Endothelial cell of umbilical vein (primary cell): Measurements from ENCODE around the gene DDX27. TPM values are rescaled to one million over a fixed set of nuclear protein-coding genes. Genes with fewer than 3 reads are reported as not detected.

Experiments used
- BruUV-seq: library from RNA; stranded (reverse); fragments of 400-500 nt; replicated peaks from 2 replicates; lab custom pipeline; 2021; lab: Mats Ljungman, UMichigan
- CTCF ChIA-PET: fragments of 300-600, 350-600 bp; sonication (Branson Sonifier 250); formaldehyde crosslinking; loops from one replicate; lab custom pipeline; 2021; ENCODE audit warnings: antibody characterized with exemption, inconsistent platforms; lab: Charles Lee
- POLR2A ChIA-PET: fragments of 300-600, 350-600 bp; sonication (Branson Sonifier 250); formaldehyde crosslinking; loops from one replicate; lab custom pipeline; 2021; ENCODE audit warnings: antibody characterized with exemption, inconsistent platforms; lab: Charles Lee
- DNase-seq: peaks from one replicate; pipeline ENCODE4 v3.0.0-alpha.2; 2011; ENCODE audit warnings: low read depth, low spot score
- FAIRE-seq: peaks from 2 replicates; lab custom pipeline; 2011; peaks lifted over from hg19 to GRCh38; lab: Jason Lieb, UNC
- H2AFZ ChIP-seq: 2 replicates; pipeline ENCODE4 v1.6.0; 2012; ENCODE audit warnings: low read depth, low read length, control low read depth, inconsistent platforms
- H3K27ac ChIP-seq: 2 replicates; pipeline ENCODE4 v1.5.1; 2011; ENCODE audit warnings: low read depth, mild to moderate bottlenecking, control low read depth, low read length, moderate library complexity; ENCODE audit not compliant: insufficient read depth
- H3K27me3 ChIP-seq, 2 experiments: 2 replicates each; pipeline versions ENCODE4 v1.6.0 to v1.6.1; 2011; ENCODE audit warnings: low read length in 2 of 2, mixed read lengths in 1 of 2; ENCODE audit not compliant: control insufficient read depth in 2 of 2, insufficient read depth in 2 of 2
- H3K36me3 ChIP-seq, 2 experiments: 2 replicates in 1 of 2; 3 replicates in 1 of 2; pipeline ENCODE4 v1.5.1; 2011; ENCODE audit warnings: low read length in 2 of 2, mild to moderate bottlenecking in 1 of 2, moderate library complexity in 1 of 2; ENCODE audit not compliant: control insufficient read depth in 2 of 2, insufficient read depth in 2 of 2; ENCODE audit errors: extremely low read depth in 1 of 2
- H3K4me1 ChIP-seq: 3 replicates; pipeline ENCODE4 v1.5.1; 2011; ENCODE audit warnings: mild to moderate bottlenecking, low read length; ENCODE audit not compliant: control insufficient read depth, insufficient read depth; ENCODE audit errors: extremely low read depth
- H3K4me2 ChIP-seq: 2 replicates; pipeline ENCODE4 v1.6.1; 2011; ENCODE audit warnings: low read length, control low read depth, mixed read lengths; ENCODE audit not compliant: insufficient read depth
- H3K4me3 ChIP-seq, 3 experiments: fragments of 200-600 bp in 1 of 3; sonication (generic), shearing (Covaris generic) in 1 of 3; replicated peaks in 1 of 3; 2 replicates each; pipeline ENCODE4 v1.5.1; 2011 to 2016; ENCODE audit warnings: control low read depth in 3 of 3, low read length in 3 of 3, mild to moderate bottlenecking in 2 of 3, inconsistent platforms in 1 of 3, low read depth in 1 of 3, moderate library complexity in 1 of 3; ENCODE audit not compliant: insufficient read depth in 1 of 3
- H3K79me2 ChIP-seq: 2 replicates; pipeline ENCODE4 v1.6.0; 2012; ENCODE audit warnings: low read length, inconsistent platforms; ENCODE audit not compliant: control insufficient read depth, insufficient read depth
- H3K9ac ChIP-seq: replicated peaks from 2 replicates; pipeline ENCODE3; 2011; ENCODE audit warnings: low read length, control low read depth; ENCODE audit not compliant: insufficient read depth; ENCODE audit errors: extremely low read depth
- H3K9me1 ChIP-seq: replicated peaks from 3 replicates; pipeline ENCODE4 v1.6.0; 2011; ENCODE audit warnings: mild to moderate bottlenecking, low read length; ENCODE audit not compliant: control insufficient read depth, insufficient read depth; ENCODE audit errors: extremely low read depth
- H3K9me3 ChIP-seq: replicated peaks from 2 replicates; pipeline ENCODE4 v1.5.1; 2012; ENCODE audit warnings: low read length, inconsistent platforms; ENCODE audit not compliant: control insufficient read depth, insufficient read depth
- H4K20me1 ChIP-seq: replicated peaks from 2 replicates; pipeline ENCODE3; 2011; ENCODE audit warnings: mild to moderate bottlenecking, low read length; ENCODE audit not compliant: control insufficient read depth, insufficient read depth; ENCODE audit errors: extremely low read depth
- CTCF ChIP-seq, 2 donors: IDR thresholded peaks; 1 replicate in 1 of 2; 2 replicates in 1 of 2; pipeline ENCODE4 v1.5.1; 2011; ENCODE audit warnings: low read length in 2 of 2, mild to moderate bottlenecking in 2 of 2, moderate library complexity in 2 of 2, control low read depth in 1 of 2, inconsistent platforms in 1 of 2, low read depth in 1 of 2; ENCODE audit not compliant: insufficient read depth in 1 of 2; ENCODE audit errors: extremely low read depth in 1 of 2
- MAX ChIP-seq: IDR thresholded peaks from 2 replicates; pipeline ENCODE4 v1.6.1; 2011; ENCODE audit not compliant: insufficient read depth, insufficient read length
- dilution Hi-C: fragments of 300-500 bp; cut with MboI; formaldehyde crosslinking; loops from one replicate; pipeline ENCODE4 v1.15.0; 2019; ENCODE audit warnings: low sequenced_read_pairs; ENCODE audit not compliant: extremely low pct_ligation_motif_present
- intact Hi-C: fragments of 100-400 bp; cut with micrococcal nuclease; formaldehyde crosslinking; loops from one replicate; pipeline ENCODE4 v1.10.0; 2022
- polyA plus RNA-seq, 4 experiments: library from polyadenylated mRNA; depleted of rRNA in 3 of 4; stranded (reverse) in 3 of 4; unstranded in 1 of 4; fragments of >200 nt; gene quantifications; 2 replicates each; pipeline versions ENCODE4 v1.2.1 to v1.2.3, GENCODE V29; 2011 to 2012; ENCODE audit warnings: missing spikeins in 1 of 4
- total RNA-seq: library from RNA; stranded (reverse); gene quantifications from 2 replicates; pipeline ENCODE4 v1.2.3, GENCODE V29; 2021

Gene DDX27
- total and polyA plus RNA-seq, 2 donors (not counting 3 experiments of a cell fraction or from before 2014, with no cell fraction given): 24.0 to 25.7 TPM

- intact Hi-C loops: no loop called here
- dilution Hi-C loops: no loop called here
Measured at GRCh38 chr20:49288250-49288751, 69.1 kb downstream of the DDX27 start.

More at GRCh38 chr20:49288250-49288751, 69.1 kb downstream of the DDX27 start:
- Histone ChIP-seq H3K36me3 (peaks cover 59 to 65% of the 10 kb centered on the region in 2 experiments), H3K27ac (peak overlapping the region; percentile 39), H3K4me2 (peak overlapping the region; percentile 60), H4K20me1 (peaks cover 25% of the 10 kb centered on the region), H3K9me3 (no peaks in the 10 kb centered on the region), H3K4me3 (no peak overlapping the region), H3K79me2 (peaks cover 47% of the 10 kb centered on the region), H3K9ac (no peak overlapping the region), H3K9me1 (no peaks in the 10 kb centered on the region), H2AFZ (no peak overlapping the region), H3K4me1 (peaks cover 43% of the 10 kb centered on the region), H3K27me3 (no peaks in the 10 kb centered on the region)
- no peak for TF ChIP-seq CTCF (IDR thresholded peaks at IDR 0.05; ENCODE audit: extremely low read depth in 1 of 2, insufficient read depth in 1 of 2, low read depth in 1 of 2, low read length in 2 of 2)
- TF ChIP-seq MAX: no peak
- no TSS peak for BruUV-seq
- ChIA-PET CTCF (interaction anchor here (1.0 to 1.9 kb wide), 2 partner anchors 32 to 42 kb away, joined by 3 to 13 read pairs; no protein-coding TSS in a partner anchor), POLR2A (interaction anchor here (0.5 to 1.5 kb wide), 2 partner anchors 10 to 798 kb away, joined by 3 to 8 read pairs; partner anchors contain the start of gene ZNFX1)
- no peak for FAIRE-seq
- DNase-seq: no peak
